Psoas muscle (tissue), 8 donors: Measurements from ENCODE around the gene WNK4. TPM values are rescaled to one million over a fixed set of nuclear protein-coding genes. Genes with fewer than 3 reads are reported as not detected.

Experiments
- ATAC-seq, 4 donors: fragments of 200-7000 bp; cut with Tn5 transposase; one replicate each; pipeline ENCODE4 v1.9.1; 2020; ENCODE audit warnings: moderate library complexity in 3 of 4, mild to moderate bottlenecking in 2 of 4
- DNase-seq, 2 donors: peaks; one replicate each; pipeline ENCODE4 v3.0.0-alpha.2; 2020
- H3K27ac ChIP-seq: fragments of 200-600 bp; one replicate; pipeline ENCODE4 v1.8.0; 2022
- H3K27me3 ChIP-seq, 3 donors: fragments of 200-600 bp in 1 of 3; one replicate each; pipeline versions ENCODE4 v1.6.1 to v1.8.0; 2013 to 2022; ENCODE audit warnings: low read length in 2 of 3, mild to moderate bottlenecking in 2 of 3, moderate library complexity in 1 of 3; ENCODE audit not compliant: insufficient read depth in 3 of 3
- H3K36me3 ChIP-seq, 2 donors: fragments of 200-600 bp in 1 of 2; one replicate each; pipeline versions ENCODE4 v1.6.1 to v1.8.0; 2013 to 2022; ENCODE audit warnings: low read depth in 1 of 2, mild to moderate bottlenecking in 1 of 2, moderate library complexity in 1 of 2; ENCODE audit not compliant: insufficient read depth in 1 of 2
- H3K4me1 ChIP-seq: fragments of 200-600 bp; one replicate; pipeline ENCODE4 v1.8.0; 2022
- H3K4me3 ChIP-seq: fragments of 200-600 bp; one replicate; pipeline ENCODE4 v1.8.0; 2022; ENCODE audit warnings: mild to moderate bottlenecking
- H3K9me3 ChIP-seq: fragments of 200-600 bp; one replicate; pipeline ENCODE4 v1.8.0; 2022
- CTCF ChIP-seq: fragments of 200-600 bp; IDR thresholded peaks from one replicate; pipeline ENCODE4 v1.8.0; 2022; ENCODE audit warnings: antibody characterized with exemption
- WGBS, 3 donors: extraction: QIAGEN DNeasy Blood & Tissue Kit; methylation state at CpG; one replicate each; pipeline versions ENCODE4 v1.1.6 to v1.1.7; 2013; 5-methylcytosine and 5-hydroxymethylcytosine counted together
- intact Hi-C, 2 donors: fragments of 100-400 bp; cut with DNase I; formaldehyde crosslinking; loops; one replicate each; pipeline versions ENCODE4 v1.11.0 to v1.14.2; 2022
- polyA plus RNA-seq, 3 donors: library from polyadenylated mRNA; stranded (reverse); fragments of 200-250 nt; gene quantifications; one replicate each; pipeline ENCODE4 v1.2.3, GENCODE V29; 2013
- total RNA-seq, 4 donors: library from RNA; stranded (reverse); fragmentation: NEBNext Ultra II Directional in 2 of 4; extraction: Animal tissue kit (Norgen Biotek cat#: 25700) in 2 of 4; gene quantifications; one replicate each; pipeline versions ENCODE4 v1.2.1 to v1.2.4, GENCODE V29; 2021 to 2023
- donor health status: healthy with polysubstance abuse.
- donor health status: DM: no; HTN: no; CAD: no; lungs with moderate emphysema.
- donor health status: Bipolar disorder and iron deficiency.
- donor health status: healthy.
- donor health status: DM: yes; HTN: yes; CAD: no.
- donor health status: DM: no; HTN: no; CAD: no.
- donor health status: DM: no; HTN: no; CAD: no.
- donor health status: DM: yes; HTN: yes; CAD: no.

Gene WNK4
- total and polyA plus RNA-seq, 7 donors = 0.01 to 0.30 (median 0.08) TPM; not detected in 3

- intact Hi-C loops = no loop called here
- peak overlapping the region; percentile 98 for H3K4me3 ChIP-seq
These were observed 17.6 kb downstream of the WNK4 start for GRCh38 chr17:42798011-42798382.

GRCh38 chr17:42798383-42799380 is 18.3 kb downstream of the WNK4 start, which contains the start of the genes CNTD1 and COA3:
CNTD1 (plus strand) TSS chr17:42798861; CDS start chr17:42799068, 207 bp downstream.
COA3 (minus strand) TSS chr17:42798704; CDS start chr17:42798681, 23 bp downstream.
- peak; percentile 96 to 99 (median 98) for ATAC-seq
- no peak for TF ChIP-seq CTCF
- peaks cover 0 to 23% of the 10 kb centered on the region in 2 donors for H3K36me3 ChIP-seq
- peaks cover 11% of the 10 kb centered on the region for H3K4me1 ChIP-seq
- H3K27ac ChIP-seq = peak within 1 kb of the TSS; percentile 88
- intact Hi-C loops = no loop called here
- DNase-seq = peak; percentile 91 to 94
- H3K27me3 ChIP-seq = no peaks in the 10 kb centered on the region
- no peaks in the 10 kb centered on the region for H3K9me3 ChIP-seq
- H3K4me3 ChIP-seq = peak within 1 kb of the TSS; percentile 98
- 25 to 30% (median 26%) methylated on average over 56 to 66 of the region's 66 CpGs for whole genome bisulfite sequencing, 3 donors

More at GRCh38 chr17:42798011-42798382, 17.6 kb downstream of the WNK4 start:
- H3K9me3 ChIP-seq = no peaks in the 10 kb centered on the region
- ATAC-seq (peak in 1 of 4 donors; percentile 14), DNase-seq (no peak)
- peaks cover 0 to 23% of the 10 kb centered on the region in 2 donors for H3K36me3 ChIP-seq
- TF ChIP-seq CTCF = no peak
- H3K27me3 ChIP-seq = no peaks in the 10 kb centered on the region
- H3K27ac ChIP-seq = peak overlapping the region; percentile 88
- H3K4me1 ChIP-seq = peaks cover 11% of the 10 kb centered on the region
- 8 to 11% (median 8%) methylated on average over 10 of the region's 10 CpGs for WGBS, 3 donors

GRCh38 chr17:42803074-42803883 is 22.9 kb downstream of the WNK4 start:
- TF ChIP-seq CTCF = no peak
- intact Hi-C loops = no loop called here
- no peak overlapping the region for H3K4me3 ChIP-seq
- DNase-seq = no peak
- H3K36me3 ChIP-seq = peaks cover 0 to under 1% of the 10 kb centered on the region in 2 donors
- no peak overlapping the region for H3K27ac ChIP-seq
- H3K9me3 ChIP-seq = no peaks in the 10 kb centered on the region
- no peaks in the 10 kb centered on the region for H3K4me1 ChIP-seq
- no peak for ATAC-seq
- 26 to 39% (median 36%) methylated on average over 2 of the region's 2 CpGs for WGBS, 3 donors
- no peaks in the 10 kb centered on the region for H3K27me3 ChIP-seq

GRCh38 chr17:42804918-42805367 is 24.5 kb downstream of the WNK4 start:
- WGBS, 3 donors = 92 to 100% (median 96%) methylated on average over 1 of the region's 1 CpG
- ATAC-seq = no peak
- H3K9me3 ChIP-seq = no peaks in the 10 kb centered on the region
- H3K27me3 ChIP-seq = no peaks in the 10 kb centered on the region
- H3K36me3 ChIP-seq = peaks cover 0 to 10% of the 10 kb centered on the region in 2 donors
- TF ChIP-seq CTCF = no peak
- no peaks in the 10 kb centered on the region for H3K4me1 ChIP-seq
- no peak for DNase-seq
- H3K4me3 ChIP-seq = no peak overlapping the region
- intact Hi-C loops = no loop called here
- H3K27ac ChIP-seq = no peak overlapping the region
